Right lobe of liver (tissue), 4 donors: ENCODE results near the gene FGB.

Source experiments
- POLR2A ChIP-seq: fragments of 450-650 bp; IDR thresholded peaks from one replicate; pipeline ENCODE4 v1.6.1; 2017; ENCODE audit warnings: antibody characterized with exemption, mild to moderate bottlenecking
- TF ChIP-seq, protein P1 (sequence below), 4 donors: fragments of 200-600 bp in 3 of 4; fragments of 450-650 bp in 1 of 4; IDR thresholded peaks; one replicate each; pipeline versions ENCODE4 v1.5.1 to v1.8.0; 2016 to 2022; ENCODE audit warnings: antibody characterized with exemption in 4 of 4, mild to moderate bottlenecking in 2 of 4
- donor health status: DM: no; HTN: no; CAD: no.
- donor health status: DM: no; HTN: no; CAD: no.
- donor health status: DM: no; HTN: yes; CAD: no.

GRCh38 chr4:154614306-154614705, 51.5 kb downstream of the FGB start:
- TF ChIP-seq, protein P1, sequence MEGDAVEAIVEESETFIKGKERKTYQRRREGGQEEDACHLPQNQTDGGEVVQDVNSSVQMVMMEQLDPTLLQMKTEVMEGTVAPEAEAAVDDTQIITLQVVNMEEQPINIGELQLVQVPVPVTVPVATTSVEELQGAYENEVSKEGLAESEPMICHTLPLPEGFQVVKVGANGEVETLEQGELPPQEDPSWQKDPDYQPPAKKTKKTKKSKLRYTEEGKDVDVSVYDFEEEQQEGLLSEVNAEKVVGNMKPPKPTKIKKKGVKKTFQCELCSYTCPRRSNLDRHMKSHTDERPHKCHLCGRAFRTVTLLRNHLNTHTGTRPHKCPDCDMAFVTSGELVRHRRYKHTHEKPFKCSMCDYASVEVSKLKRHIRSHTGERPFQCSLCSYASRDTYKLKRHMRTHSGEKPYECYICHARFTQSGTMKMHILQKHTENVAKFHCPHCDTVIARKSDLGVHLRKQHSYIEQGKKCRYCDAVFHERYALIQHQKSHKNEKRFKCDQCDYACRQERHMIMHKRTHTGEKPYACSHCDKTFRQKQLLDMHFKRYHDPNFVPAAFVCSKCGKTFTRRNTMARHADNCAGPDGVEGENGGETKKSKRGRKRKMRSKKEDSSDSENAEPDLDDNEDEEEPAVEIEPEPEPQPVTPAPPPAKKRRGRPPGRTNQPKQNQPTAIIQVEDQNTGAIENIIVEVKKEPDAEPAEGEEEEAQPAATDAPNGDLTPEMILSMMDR (IDR thresholded peaks at IDR 0.05) = no peak
- TF ChIP-seq POLR2A = no peak
